ENCODE data around the gene PPFIA4.

Gene PPFIA4

GRCh38 chr1:203041351-203041932 is 15.2 kb downstream of the PPFIA4 start:
- FAIRE-seq: no peak

- no peak for FAIRE-seq
Measured at GRCh38 chr1:203043830-203044545, 17.7 kb downstream of the PPFIA4 start.

GRCh38 chr1:203044546-203045250 is 18.4 kb downstream of the PPFIA4 start:
- no peak for FAIRE-seq

- no peak for FAIRE-seq
Measured at GRCh38 chr1:203045336-203045735, 19.0 kb downstream of the PPFIA4 start.

GRCh38 chr1:203045821-203046594 is 19.7 kb downstream of the PPFIA4 start:
- no peak for FAIRE-seq

GRCh38 chr1:203046984-203047630 is 20.8 kb downstream of the PPFIA4 start:
- no peak for FAIRE-seq

GRCh38 chr1:203048086-203048485 is 21.8 kb downstream of the PPFIA4 start:
- no peak for FAIRE-seq

- no peak for FAIRE-seq
Measured at GRCh38 chr1:203048555-203049051, 22.3 kb downstream of the PPFIA4 start.

GRCh38 chr1:203049077-203049476 is 22.8 kb downstream of the PPFIA4 start:
- no peak for FAIRE-seq

- FAIRE-seq: no peak
Measured at GRCh38 chr1:203049576-203050180, 23.4 kb downstream of the PPFIA4 start.

GRCh38 chr1:203050826-203051225 is 24.5 kb downstream of the PPFIA4 start:
- no peak for FAIRE-seq

GRCh38 chr1:203051841-203052324 is 25.6 kb downstream of the PPFIA4 start:
- FAIRE-seq: no peak

GRCh38 chr1:203052601-203053000 is 26.3 kb downstream of the PPFIA4 start:
- no peak for FAIRE-seq

GRCh38 chr1:203054184-203054583 is 27.9 kb downstream of the PPFIA4 start:
- FAIRE-seq: no peak

- FAIRE-seq: no peak
Measured at GRCh38 chr1:203054642-203055041, 28.4 kb downstream of the PPFIA4 start.

- FAIRE-seq: no peak
Measured at GRCh38 chr1:203055161-203055799, 29.0 kb downstream of the PPFIA4 start.

GRCh38 chr1:203056012-203056411 is 29.7 kb downstream of the PPFIA4 start:
- FAIRE-seq: no peak

GRCh38 chr1:203056516-203056915 is 30.2 kb downstream of the PPFIA4 start:
- no peak for FAIRE-seq

- no peak for FAIRE-seq
Measured at GRCh38 chr1:203057911-203058675, 31.8 kb downstream of the PPFIA4 start.

GRCh38 chr1:203058676-203058935 is 32.3 kb downstream of the PPFIA4 start:
- FAIRE-seq: no peak

GRCh38 chr1:203059485-203059884 is 33.2 kb downstream of the PPFIA4 start:
- FAIRE-seq: no peak

All from islet of Langerhans (tissue), 1 donor.